Thyroid gland (tissue), 4 donors: ENCODE measurements around the gene ATP6V0D1.

Source experiments
- POLR2A ChIP-seq, 2 donors: fragments of 450-650 bp; IDR thresholded peaks; one replicate each; pipeline ENCODE4 v1.6.1; 2017; ENCODE audit warnings: antibody characterized with exemption in 2 of 2, mild to moderate bottlenecking in 2 of 2, moderate library complexity in 1 of 2
- TF ChIP-seq, protein P1 (sequence below), 6 experiments: fragments of 200-600 bp in 3 of 6; fragments of 450-650 bp in 3 of 6; sonication (generic) in 3 of 6; IDR thresholded peaks; one replicate each; pipeline ENCODE4 v1.5.1; 2016 to 2019; ENCODE audit warnings: antibody characterized with exemption in 6 of 6, mild to moderate bottlenecking in 2 of 6, inconsistent platforms in 1 of 6, moderate library complexity in 1 of 6

DNA sequence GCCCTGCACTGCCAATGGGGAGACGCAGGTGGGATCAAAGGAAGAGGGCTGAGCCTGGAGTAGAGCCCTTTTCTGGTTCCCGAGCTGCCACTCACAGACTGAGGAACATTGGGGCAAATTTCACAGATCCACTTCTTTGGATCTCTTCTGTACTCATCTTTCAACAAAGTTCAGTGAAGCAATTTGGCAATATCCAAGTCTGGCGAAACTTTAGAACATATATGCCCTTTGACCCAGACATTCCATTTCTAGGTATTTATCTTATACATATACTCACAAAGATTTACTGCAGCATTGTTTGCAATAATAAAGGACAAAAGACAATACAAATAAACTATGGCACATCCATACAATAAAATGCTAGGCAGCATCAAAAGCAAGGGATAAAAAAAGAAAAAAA is 69.6 kb downstream of the ATP6V0D1 start:
- TF ChIP-seq, protein P1, sequence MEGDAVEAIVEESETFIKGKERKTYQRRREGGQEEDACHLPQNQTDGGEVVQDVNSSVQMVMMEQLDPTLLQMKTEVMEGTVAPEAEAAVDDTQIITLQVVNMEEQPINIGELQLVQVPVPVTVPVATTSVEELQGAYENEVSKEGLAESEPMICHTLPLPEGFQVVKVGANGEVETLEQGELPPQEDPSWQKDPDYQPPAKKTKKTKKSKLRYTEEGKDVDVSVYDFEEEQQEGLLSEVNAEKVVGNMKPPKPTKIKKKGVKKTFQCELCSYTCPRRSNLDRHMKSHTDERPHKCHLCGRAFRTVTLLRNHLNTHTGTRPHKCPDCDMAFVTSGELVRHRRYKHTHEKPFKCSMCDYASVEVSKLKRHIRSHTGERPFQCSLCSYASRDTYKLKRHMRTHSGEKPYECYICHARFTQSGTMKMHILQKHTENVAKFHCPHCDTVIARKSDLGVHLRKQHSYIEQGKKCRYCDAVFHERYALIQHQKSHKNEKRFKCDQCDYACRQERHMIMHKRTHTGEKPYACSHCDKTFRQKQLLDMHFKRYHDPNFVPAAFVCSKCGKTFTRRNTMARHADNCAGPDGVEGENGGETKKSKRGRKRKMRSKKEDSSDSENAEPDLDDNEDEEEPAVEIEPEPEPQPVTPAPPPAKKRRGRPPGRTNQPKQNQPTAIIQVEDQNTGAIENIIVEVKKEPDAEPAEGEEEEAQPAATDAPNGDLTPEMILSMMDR (IDR thresholded peaks at IDR 0.05), result no peak
- TF ChIP-seq POLR2A (IDR thresholded peaks at IDR 0.05), result no peak
